Bronchus fibroblast of lung (primary cell): Measurements from ENCODE around the gene PDZD7. TPM values are rescaled to one million over a fixed set of nuclear protein-coding genes. Genes with fewer than 3 reads are reported as not detected.

ENCODE experiments used
- total RNA-seq: library from RNA; depleted of rRNA; stranded (reverse); fragments of >200 nt; gene quantifications from 2 replicates; pipeline ENCODE4 v1.2.3, GENCODE V29; 2015

PDZD7 gene
- total RNA-seq: 0.84 and 1.0 TPM in 2 replicates

GRCh38 chr10:101031128-101031795 is at the start of gene PDZD7, which contains the start of gene SFXN3:
TSS of gene PDZD7 (minus strand) at chr10:101031129. CDS start at chr10:101030219, 910 bp downstream.
TSS of gene SFXN3 (plus strand) at chr10:101031234. CDS start at chr10:101034695, 3,461 bp downstream.

GRCh38 chr10:101061624-101062231 is 30.8 kb upstream of the PDZD7 start, which contains the start of gene KAZALD1:
TSS of gene KAZALD1 (plus strand) at chr10:101061989. CDS start at chr10:101062593, 604 bp downstream.

GRCh38 chr10:100999742-101000126 is 31.2 kb downstream of the PDZD7 start, which contains the start of gene LZTS2:
TSS of gene LZTS2 (plus strand) at chr10:100999808. CDS start at chr10:101002539, 2,731 bp downstream.

GRCh38 chr10:100986952-100987684 is 43.8 kb downstream of the PDZD7 start, which contains the start of the genes MRPL43 and TWNK:
TSS of gene MRPL43 (minus strand) at chr10:100987497. CDS start at chr10:100987443, 54 bp downstream.
TSS of gene TWNK (plus strand) at chr10:100987543. CDS start at chr10:100988211, 668 bp downstream.

GRCh38 chr10:100969187-100970075 is 61.5 kb downstream of the PDZD7 start, which contains the start of gene SEMA4G:
TSS of gene SEMA4G (plus strand) at chr10:100969504. CDS start at chr10:100972913, 3,409 bp downstream.

Other genes with a start within 250 kb of the PDZD7 start
- gene SLF2, start 118.2 kb downstream of the PDZD7 start, total RNA-seq: 19.0 and 23.7 TPM in 2 replicates
- 2.1 and 2.2 TPM in 2 replicates for gene SEMA4G, start 61.6 kb downstream of the PDZD7 start, total RNA-seq
- gene MRPL43, start 43.6 kb downstream of the PDZD7 start, total RNA-seq: 132 and 137 TPM in 2 replicates
- 5.4 and 5.9 TPM in 2 replicates for gene TWNK, start 43.6 kb downstream of the PDZD7 start, total RNA-seq
- 71.8 and 76.2 TPM in 2 replicates for gene LZTS2, start 31.3 kb downstream of the PDZD7 start, total RNA-seq
- gene SFXN3, start 105 bp upstream of the PDZD7 start, total RNA-seq: 31.1 and 38.2 TPM in 2 replicates
- gene KAZALD1, start 30.9 kb upstream of the PDZD7 start, total RNA-seq: 11.0 and 11.8 TPM in 2 replicates
- gene TLX1, start 100.2 kb upstream of the PDZD7 start, total RNA-seq: not detected in 2 replicates
- under 0.01 TPM in 1 of 2 replicates, not detected in the other for gene LBX1, start 198.3 kb upstream of the PDZD7 start, total RNA-seq